Muscle of arm (tissue), 12 donors: ENCODE results near the gene MAGI2. TPM values are rescaled to one million over a fixed set of nuclear protein-coding genes. Genes with fewer than 3 reads are reported as not detected.
A peak's percentile ranks its signal among the peaks of the same experiment; 100 is the strongest.

ENCODE experiments used
- DNase-seq: peaks from one replicate; pipeline ENCODE4 v3.0.0-alpha.2; 2013
- polyA plus RNA-seq, 12 donors: library from polyadenylated mRNA; unstranded; fragments of 120-200 nt; gene quantifications; one replicate each; pipeline ENCODE4 v1.2.1, GENCODE V29; 2013; ENCODE audit not compliant: insufficient read length in 12 of 12

Gene MAGI2
- polyA plus RNA-seq, 12 donors = 4.4 to 8.6 (median 6.4) TPM; not detected in 1

- DNase-seq = no peak
Observed at GRCh38 chr7:78939669-78940068, 513.8 kb downstream of the MAGI2 start.

GRCh38 chr7:78924581-78924980 is 528.9 kb downstream of the MAGI2 start:
- no peak for DNase-seq

- peak; percentile 6 for DNase-seq
Observed at GRCh38 chr7:78912781-78913180, 540.7 kb downstream of the MAGI2 start.

- DNase-seq = no peak
Observed at GRCh38 chr7:78906735-78907134, 546.7 kb downstream of the MAGI2 start.

- no peak for DNase-seq
Observed at GRCh38 chr7:78905436-78905835, 548.0 kb downstream of the MAGI2 start.

GRCh38 chr7:78904983-78905382 is 548.5 kb downstream of the MAGI2 start:
- no peak for DNase-seq

GRCh38 chr7:78901566-78901965 is 551.9 kb downstream of the MAGI2 start:
- DNase-seq = no peak

- no peak for DNase-seq
Observed at GRCh38 chr7:78900806-78901205, 552.7 kb downstream of the MAGI2 start.

- DNase-seq = no peak
Observed at GRCh38 chr7:78895393-78895792, 558.1 kb downstream of the MAGI2 start.

- no peak for DNase-seq
Observed at GRCh38 chr7:78879206-78879605, 574.3 kb downstream of the MAGI2 start.

GRCh38 chr7:78873117-78873516 is 580.4 kb downstream of the MAGI2 start:
- no peak for DNase-seq

GRCh38 chr7:78864339-78864738 is 589.1 kb downstream of the MAGI2 start:
- no peak for DNase-seq

- DNase-seq = no peak
Observed at GRCh38 chr7:78863281-78863680, 590.2 kb downstream of the MAGI2 start.

- DNase-seq = no peak
Observed at GRCh38 chr7:78862411-78862900, 591.0 kb downstream of the MAGI2 start.

GRCh38 chr7:78852951-78853350 is 600.5 kb downstream of the MAGI2 start:
- no peak for DNase-seq

- DNase-seq = no peak
Observed at GRCh38 chr7:78850093-78850740, 603.2 kb downstream of the MAGI2 start.

- DNase-seq = no peak
Observed at GRCh38 chr7:78845155-78845554, 608.3 kb downstream of the MAGI2 start.

GRCh38 chr7:78842068-78842467 is 611.4 kb downstream of the MAGI2 start:
- DNase-seq = no peak

GRCh38 chr7:78835897-78836296 is 617.6 kb downstream of the MAGI2 start:
- no peak for DNase-seq

- no peak for DNase-seq
Observed at GRCh38 chr7:78828317-78828716, 625.1 kb downstream of the MAGI2 start.

GRCh38 chr7:78803501-78804127 is 649.9 kb downstream of the MAGI2 start:
- DNase-seq = no peak

GRCh38 chr7:78794101-78794500 is 659.4 kb downstream of the MAGI2 start:
- DNase-seq = no peak

- DNase-seq = no peak
Observed at GRCh38 chr7:78792624-78793023, 660.8 kb downstream of the MAGI2 start.

- DNase-seq = no peak
Observed at GRCh38 chr7:78792006-78792405, 661.5 kb downstream of the MAGI2 start.
